Astrocyte (in vitro differentiated cells and primary cell): ENCODE data around the gene SRMS.

ENCODE experiments used
- EZH2 ChIP-seq: IDR thresholded peaks from 2 replicates; pipeline ENCODE4 v1.6.1; 2012; ENCODE audit warnings: mild to moderate bottlenecking, low read length, inconsistent platforms; ENCODE audit not compliant: insufficient read depth
- TF ChIP-seq, protein P1 (sequence below): IDR thresholded peaks from 2 replicates; pipeline ENCODE4 v1.5.1; 2011; ENCODE audit warnings: low read depth, mild to moderate bottlenecking, inconsistent platforms, low read length, moderate library complexity; ENCODE audit not compliant: insufficient read depth

DNA sequence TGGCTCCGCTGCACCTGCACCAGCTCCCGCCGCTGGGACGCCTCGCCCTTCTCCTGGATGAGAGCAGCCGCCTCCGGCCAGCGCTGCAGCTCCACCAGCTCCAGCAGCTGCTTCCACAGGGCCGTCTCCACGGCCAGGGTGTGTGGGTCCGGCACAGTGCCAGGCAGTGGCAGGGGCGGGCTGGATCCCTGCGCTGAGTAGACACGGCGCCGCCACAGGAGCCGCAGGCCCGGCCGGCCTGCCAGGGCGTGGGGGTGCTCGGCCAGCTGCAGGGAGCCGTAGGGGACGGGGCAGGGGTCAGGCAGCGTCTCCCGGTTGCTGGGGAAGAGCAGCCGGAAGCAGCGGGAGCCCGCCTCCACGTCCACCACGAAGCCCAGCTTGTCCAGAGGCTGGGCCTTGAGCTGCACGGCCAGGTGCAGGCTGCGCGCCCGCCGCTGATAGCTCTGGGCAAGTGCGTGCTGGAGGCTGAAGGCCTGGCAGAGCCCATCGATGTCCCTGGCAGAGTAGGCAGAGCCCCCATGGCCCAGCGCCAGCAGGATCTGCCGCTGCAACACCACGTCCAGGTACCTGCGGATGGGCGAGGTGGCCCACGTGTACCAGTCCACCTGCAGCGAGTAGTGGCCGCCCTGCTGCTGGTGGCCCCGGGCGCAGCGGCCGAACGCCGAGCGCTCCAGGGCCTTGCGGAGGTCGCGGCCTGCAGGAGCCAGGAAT, 15.8 kb upstream of the SRMS start:
- no peak for TF ChIP-seq EZH2
- TF ChIP-seq, protein P1, sequence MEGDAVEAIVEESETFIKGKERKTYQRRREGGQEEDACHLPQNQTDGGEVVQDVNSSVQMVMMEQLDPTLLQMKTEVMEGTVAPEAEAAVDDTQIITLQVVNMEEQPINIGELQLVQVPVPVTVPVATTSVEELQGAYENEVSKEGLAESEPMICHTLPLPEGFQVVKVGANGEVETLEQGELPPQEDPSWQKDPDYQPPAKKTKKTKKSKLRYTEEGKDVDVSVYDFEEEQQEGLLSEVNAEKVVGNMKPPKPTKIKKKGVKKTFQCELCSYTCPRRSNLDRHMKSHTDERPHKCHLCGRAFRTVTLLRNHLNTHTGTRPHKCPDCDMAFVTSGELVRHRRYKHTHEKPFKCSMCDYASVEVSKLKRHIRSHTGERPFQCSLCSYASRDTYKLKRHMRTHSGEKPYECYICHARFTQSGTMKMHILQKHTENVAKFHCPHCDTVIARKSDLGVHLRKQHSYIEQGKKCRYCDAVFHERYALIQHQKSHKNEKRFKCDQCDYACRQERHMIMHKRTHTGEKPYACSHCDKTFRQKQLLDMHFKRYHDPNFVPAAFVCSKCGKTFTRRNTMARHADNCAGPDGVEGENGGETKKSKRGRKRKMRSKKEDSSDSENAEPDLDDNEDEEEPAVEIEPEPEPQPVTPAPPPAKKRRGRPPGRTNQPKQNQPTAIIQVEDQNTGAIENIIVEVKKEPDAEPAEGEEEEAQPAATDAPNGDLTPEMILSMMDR: no peak
